COLO829 (cell line): ENCODE data around the gene ABCA2.

Experiments used
- DNase-seq: peaks from one replicate; pipeline ENCODE4 v3.0.0; 2012; ENCODE audit warnings: low spot score

The ABCA2 gene

DNA sequence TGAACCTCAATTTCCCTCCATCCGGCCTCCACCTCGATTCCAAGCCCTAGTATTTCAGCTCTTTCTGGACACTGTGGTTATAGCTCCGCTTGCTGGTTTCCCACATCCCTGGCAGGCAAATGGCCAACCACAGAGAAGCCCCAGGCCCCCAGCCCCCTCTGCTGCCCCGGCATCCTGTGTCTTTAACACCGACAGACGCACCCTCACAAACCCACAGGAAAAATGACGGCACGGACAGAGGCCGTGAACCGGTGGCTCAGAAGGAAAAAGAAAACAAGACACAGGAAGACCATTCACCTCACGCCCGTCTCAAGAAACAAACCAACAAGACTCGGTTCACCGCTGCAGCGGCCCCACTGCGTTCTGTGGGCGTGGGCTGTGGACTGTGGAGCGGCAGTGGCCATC, 30.2 kb downstream of the ABCA2 start:
- no peak for DNase-seq

DNA sequence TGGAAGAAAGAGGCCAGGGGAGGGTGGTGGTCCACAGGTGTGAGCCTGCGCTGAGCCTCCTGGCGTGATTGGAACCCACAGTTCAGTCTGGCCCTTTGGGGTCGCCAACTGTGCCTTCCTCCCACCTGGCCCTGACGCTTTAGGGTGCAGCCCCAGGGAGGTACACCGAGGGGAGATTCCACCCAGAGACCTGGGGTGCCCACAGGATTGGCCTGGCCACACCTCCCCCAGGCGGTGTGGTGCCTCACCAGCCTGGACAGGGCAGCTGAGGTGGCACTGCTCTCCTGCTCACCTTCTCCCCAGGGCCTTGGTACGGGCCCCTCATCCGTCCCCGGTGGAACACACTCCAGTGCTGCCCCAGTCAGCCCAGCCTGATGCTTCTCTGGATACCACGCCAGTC, 30.7 kb downstream of the ABCA2 start:
- no peak for DNase-seq

DNA sequence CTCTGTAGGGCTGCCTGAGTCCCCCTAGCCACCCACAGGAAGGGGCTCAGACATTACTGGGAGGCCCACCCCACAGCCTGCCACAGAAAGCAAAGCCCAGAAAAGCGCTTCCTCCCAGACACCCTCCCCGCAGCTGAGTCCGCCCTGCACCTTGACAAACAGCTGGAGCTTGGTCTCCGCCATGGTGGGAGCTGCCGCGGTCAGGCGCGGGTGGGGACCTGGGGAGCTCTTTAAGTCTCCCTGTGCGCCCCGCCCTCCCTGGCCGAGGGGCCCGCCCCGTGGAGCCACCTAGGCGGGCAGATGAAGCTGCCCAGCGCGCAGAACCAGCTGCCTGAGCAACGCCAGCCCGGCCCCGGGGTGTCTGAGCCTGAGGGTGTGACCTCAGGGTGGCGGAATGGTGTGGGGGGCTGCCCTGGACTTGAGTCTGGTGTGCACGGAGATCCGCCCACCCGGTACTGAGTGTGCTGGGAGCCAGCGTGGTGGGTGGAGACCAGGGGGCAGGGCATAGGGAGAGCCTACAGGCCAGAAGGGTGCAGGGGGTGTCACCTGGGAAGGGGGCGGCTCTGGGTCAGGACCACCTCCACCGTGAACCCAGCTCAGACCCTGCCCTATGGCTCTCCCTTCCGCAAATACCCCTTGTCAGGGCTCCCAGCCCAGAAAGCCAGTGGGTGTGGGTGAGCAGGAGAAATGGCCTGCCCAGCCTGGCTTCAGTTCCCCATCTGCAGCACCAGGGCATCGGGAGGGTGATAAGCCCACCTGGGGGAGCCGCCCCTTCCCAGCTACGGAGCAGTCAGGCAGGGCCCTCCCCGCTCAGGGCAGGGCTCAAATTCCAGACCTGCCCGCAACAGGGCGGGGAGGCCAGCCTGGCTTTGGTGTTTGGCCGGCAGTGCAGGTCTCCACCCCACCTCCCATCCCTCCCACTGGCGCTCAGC, 31.4 kb downstream of the ABCA2 start, which contains the start of gene CLIC3:
Gene CLIC3, minus strand, starts transcription at position 208 of the 932 bp plus-strand sequence. Its CDS starts 25 bp downstream, at position 183.
- no peak for DNase-seq

DNA sequence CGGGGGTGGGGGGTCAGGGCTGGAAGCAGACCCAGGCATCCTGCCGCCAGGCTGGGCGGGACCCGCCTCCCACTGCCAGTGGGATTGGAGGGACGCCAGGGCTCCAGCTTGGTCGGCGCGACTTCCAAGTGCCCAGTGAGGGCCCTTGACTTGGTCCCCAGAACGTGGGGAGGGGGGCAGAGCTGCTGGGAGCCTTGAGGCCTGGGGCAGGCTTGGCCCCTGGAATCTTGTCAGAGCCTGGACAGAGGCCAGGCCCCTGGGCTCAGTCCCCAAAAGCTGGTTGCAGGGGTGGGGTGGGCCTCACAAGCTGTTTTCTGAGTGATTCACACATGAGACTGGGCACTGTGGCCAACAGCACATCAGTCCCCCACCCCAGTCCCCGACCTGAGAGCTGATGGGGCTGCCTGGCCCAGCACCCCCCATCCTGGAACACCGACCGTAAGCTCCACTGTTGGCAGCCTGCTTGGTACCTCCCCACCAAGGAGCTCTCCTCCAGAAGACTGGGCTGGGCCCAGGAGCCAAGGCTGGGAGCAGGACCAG, 32.2 kb downstream of the ABCA2 start:
- no peak for DNase-seq

DNA sequence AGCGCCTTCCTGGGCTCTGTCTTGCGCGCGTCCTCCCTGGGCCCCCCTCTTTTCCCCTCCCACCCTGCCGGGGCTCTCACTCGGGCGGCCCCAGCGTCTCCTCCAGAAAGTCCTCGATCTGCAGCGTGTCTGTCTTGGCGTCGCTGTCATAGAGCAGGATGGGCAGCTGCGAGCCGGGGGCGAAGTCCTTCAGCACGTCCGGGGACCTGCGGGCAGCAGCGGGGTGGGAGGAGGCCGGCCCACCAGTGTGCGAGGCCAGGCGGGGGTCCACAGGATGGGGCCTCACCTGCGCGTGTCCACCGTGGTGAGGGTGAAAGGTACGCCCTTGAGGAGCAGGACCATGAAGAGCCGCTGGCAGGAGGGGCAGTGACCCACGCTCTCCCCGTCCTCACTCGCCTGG, 32.7 kb downstream of the ABCA2 start:
- no peak for DNase-seq

DNA sequence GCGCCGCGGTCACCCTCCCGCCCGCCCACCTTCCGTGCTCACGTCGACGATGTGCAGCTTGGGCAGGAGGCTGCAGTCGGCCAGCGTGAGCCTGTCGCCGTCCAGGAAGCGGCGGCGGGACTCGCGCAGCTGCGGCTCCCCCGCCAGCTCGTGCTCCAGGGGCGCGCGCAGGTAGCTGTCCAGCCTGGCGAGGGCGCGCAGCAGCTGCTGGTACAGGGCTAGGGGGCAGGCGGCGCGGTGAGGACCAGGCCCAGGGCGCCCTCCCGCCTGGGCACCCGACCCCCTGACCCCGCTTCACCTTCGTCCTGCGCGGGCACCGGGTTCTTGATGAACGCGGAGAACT, 33.2 kb downstream of the ABCA2 start:
- no peak for DNase-seq

DNA sequence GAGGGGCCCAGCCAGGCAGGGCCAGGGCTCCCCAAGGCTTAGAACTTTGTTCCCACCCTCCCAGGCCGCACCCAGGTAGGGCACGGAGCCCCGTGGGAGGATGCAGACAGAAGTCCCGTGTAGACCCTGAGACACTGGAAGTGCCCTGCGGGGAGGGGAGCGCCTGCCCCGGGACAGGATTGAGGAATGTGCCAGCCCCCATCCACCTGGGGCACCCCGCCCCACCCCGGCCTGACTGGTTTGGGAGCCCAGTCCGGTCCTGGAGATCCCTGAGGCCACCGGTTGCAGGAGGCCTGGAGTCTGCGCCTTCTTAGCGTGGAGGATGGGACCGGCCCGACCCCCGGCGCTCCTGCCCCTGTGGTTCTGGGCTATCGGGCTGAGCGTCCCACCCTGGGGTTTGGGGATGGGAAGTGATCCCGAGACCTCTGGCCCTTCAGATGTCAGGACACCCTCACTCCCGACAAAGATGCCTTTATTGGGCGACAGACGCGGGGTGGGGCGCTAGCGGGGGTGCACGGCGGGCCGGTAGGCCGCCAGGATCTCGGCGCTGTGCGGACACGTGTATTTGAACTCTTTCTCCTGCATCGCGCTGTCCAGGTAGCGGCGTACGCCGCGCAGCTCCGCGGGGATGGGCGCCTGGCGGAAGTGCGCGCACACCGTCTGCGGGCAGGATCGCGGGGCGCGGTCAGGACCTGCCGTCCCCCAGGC, 33.7 kb downstream of the ABCA2 start:
- DNase-seq, result no peak

DNA sequence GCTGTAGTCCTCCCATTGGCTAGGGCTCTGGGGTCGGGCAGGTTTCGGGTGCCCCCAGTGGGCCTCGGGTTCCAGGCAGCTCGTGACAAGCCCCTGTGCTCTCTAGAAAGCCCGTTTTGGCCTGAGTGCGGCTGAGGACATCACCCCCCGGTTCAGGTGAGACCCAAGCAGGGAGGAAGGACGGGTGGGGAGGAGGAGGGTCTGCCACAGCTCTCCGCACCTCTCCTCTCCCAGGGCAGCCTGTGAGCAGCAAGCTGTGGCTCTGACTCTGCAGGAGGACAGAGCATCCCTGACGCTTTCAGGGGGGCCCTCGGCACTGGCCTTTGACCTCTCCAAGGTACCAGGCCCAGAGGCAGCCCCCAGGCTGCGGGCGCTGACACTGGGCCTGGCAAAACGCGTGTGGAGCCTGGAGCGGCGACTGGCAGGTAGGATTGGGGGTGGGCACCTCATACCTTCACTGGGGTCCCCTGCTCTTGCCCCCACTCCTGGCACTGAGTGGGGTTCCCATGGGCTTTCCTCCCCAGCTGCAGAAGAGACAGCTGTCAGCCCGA, 35.1 kb downstream of the ABCA2 start:
- no peak for DNase-seq

DNA sequence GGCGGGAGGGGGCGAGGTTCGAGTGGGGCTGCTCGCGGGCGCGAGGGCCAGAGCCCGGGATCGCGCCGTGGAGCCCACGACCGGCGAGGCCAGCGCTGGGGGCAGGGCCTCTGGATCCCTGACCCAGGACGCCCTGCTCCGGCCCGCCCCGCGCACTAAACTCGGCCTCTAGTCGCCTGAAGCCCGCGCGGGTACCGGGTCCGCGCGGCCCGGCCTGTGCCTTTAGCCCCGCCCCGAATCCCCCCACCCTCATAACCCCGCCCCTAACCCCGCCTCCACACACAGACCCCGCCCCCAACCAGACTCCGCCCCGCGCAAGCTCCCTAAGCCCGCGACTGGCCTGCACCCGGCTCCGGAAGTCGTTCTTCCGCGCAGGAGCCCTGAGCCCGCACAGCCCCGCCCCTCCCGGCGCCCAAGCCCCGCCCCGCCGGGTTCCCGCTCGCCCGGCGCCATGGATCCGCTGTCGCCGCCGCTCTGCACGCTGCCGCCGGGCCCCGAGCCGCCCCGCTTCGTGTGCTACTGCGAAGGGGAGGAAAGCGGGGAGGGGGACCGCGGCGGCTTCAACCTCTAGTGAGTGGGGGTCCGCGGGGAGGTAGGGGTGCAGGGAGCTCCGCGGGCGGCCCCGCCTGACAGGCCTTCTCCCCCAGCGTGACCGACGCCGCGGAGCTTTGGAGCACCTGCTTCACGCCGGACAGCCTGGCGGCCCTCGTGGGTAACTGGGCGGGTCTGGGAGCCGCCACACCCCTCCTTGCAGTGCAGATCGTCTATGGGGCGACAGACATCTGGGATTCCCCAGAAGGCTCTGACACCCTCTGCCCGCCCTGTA, 35.8 kb downstream of the ABCA2 start, which contains the start of gene PAXX:
Gene PAXX, plus strand, starts transcription at position 430 of the 826 bp plus-strand sequence. Its CDS starts 22 bp downstream, at position 452.
- peak; percentile 97 for DNase-seq

DNA sequence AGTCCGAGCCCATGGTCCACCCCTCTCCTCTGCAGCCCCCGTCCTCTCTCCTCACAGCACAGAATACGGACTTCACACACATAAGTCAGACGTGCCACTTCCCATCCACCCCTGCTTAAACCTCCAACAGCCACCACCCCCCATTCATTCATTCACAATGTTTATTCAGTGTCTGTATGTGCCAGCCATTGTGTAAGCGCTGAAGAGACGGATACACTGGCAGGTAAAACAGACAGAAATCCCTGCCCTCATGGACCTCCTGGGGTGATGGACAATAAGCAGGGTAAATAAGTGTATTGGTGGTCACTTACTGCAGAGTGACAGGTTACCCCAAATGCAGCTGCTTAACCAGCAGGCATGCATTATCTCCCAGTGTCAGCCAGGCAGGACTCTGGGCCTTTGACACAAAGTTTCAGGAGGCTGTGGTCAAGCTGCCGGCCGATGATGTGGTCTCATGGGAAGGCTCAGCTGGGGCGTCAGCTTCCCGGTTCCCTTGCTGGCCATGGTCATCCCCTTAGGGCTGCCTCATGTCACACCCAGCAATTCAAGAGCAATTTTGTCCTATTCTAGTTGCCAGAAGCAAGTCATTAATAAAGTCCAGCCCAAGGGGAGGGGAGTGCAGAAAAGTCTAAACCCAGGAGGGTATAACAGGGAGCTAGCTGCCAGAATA, 37.7 kb downstream of the ABCA2 start:
- DNase-seq, result no peak

DNA sequence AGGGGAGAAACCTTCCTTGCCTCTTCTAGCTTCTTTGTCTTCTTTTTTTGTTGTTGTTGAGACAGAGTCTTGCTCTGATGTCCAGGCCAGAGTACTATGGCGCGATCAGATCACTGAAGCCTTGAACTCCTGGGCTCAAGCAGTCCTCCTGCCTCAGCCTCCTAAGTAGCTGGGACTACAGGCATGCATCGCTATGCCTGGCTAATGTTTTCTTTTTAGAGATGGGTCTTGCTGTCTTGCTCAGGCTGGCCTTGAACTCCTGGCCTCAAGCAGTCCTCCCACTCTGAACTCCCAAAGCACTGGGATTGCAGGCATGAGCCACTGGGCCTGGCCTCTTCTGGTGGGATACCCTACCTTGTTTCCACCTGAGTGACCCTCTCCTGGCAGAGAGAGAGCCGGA, 39.2 kb downstream of the ABCA2 start:
- DNase-seq, result no peak

DNA sequence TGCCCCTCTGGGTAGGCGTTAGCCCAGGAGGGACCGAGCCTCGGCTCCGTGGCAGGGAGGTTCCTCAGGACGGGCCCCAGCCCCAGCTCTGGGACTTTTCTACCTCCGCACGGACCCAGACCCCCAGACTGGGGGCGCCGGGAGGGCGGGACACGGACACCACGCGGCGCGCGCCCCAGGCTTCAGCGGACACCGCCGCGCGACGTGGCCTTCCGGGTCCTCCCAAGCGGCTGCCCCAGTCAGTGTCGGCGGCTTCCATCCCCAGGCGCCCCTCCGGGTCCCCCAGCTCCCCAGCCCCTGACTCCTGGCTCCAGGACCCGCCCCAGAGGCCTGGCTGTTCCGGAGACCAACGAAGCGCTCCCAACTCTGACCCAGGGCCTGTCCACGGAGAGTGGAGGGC, 42.2 kb downstream of the ABCA2 start:
- no peak for DNase-seq

DNA sequence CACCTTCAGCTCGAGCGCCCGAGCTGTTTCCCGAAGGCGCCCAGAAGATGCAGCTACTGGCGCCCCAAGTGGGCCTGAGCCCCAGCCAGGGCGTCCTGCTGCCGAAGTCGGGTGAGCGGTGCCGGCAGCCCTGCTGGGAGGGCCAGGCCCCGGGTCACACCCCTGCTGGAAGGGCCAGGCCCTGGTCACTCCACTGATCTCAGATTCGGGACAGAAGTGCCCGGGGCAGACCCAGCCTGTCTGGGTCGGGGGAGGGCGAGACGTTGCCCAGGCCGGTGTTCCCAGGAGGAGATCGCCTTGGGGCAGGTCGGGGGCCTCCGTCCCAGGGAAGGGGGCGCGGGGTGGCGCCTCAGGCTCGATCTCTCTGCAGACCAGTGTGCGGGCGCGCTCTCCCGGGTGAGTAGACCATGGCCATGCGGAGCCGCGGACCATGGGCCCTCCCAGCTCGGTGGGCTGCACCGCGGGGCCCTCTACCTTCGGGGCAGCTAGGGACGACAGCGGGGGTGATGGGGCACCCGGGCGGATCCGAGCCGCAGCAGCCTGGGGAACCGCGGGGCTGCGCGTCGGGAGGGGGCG, 42.9 kb downstream of the ABCA2 start:
- DNase-seq, result no peak

DNA sequence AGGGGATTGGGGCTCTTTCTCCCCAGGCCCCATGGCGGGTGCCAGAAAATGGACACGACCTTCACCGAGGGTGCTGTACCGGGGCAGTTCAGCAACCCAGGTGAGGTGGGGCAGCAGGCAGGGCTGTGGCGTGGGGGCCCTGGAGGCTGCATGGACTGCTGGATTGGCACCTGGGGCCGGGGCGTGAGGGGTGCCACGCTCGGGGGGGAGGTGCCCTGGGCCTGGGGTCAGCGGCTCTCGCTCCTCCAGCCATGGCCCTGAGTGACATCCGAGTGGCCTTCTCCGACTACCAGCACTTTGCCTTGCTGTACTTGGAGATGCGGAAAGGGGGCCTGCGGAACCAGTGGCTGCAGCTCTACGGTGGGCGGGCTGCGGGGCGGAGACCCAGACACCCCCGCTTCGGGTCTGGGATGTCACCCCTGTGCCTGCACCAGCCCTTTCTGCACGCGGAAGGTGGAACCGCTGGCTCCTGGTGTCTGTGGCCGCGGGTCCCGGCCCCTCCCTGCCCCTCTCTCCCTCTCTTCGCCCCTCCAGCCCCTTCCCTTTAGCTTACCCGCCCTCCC, 43.5 kb downstream of the ABCA2 start:
- DNase-seq, result no peak

DNA sequence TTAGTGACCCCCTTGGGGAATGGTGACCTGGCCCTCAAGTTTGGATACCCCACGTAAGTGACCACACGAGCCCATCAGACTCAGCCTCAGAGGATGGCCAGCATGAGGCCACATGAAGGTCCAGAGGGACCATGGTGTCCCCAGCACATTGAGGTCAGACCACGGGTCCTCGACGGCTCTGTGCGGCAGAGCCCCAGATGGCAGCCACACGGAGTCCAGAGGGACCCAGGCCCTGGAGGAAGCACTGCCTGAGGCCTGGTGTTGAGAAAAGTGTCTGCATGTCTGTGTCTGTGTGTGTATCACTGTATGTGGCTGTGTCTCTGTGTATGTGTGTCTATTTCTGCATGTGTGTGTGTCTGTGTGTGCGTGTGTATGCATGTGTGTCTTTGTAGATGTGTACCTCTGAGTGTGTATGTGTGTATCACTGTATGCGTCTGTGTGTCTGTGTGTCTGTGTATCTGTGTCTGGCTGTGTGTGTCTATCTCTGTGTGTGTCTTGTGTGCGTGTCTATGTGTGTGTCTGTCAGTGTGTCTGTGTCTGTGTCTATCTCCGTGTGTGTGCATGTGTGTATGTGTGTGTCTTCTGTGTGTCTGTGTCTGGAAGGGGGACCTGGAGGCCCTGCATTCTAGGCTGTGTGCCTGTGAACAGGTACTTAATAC, 44.3 kb downstream of the ABCA2 start:
- no peak for DNase-seq

DNA sequence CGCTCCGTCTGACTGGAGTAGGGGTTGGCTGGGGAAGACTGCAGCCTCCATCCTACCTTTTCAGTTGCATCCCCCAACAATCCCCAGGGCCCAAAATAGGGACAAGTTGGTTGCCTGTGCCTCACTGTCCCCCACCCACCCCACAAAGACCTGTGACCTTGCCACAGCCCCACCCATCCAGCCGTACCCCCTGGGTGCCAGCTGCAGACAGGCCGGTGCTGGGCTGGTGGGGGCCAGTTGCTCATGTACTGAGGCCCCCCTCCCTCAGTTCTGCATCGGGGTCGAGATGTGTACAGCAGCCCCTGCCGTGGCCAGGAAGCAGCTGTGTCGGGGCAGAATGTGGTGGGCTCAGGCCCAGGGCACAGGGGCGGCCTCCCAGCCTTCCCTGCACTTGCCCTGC, 44.9 kb downstream of the ABCA2 start:
- no peak for DNase-seq

DNA sequence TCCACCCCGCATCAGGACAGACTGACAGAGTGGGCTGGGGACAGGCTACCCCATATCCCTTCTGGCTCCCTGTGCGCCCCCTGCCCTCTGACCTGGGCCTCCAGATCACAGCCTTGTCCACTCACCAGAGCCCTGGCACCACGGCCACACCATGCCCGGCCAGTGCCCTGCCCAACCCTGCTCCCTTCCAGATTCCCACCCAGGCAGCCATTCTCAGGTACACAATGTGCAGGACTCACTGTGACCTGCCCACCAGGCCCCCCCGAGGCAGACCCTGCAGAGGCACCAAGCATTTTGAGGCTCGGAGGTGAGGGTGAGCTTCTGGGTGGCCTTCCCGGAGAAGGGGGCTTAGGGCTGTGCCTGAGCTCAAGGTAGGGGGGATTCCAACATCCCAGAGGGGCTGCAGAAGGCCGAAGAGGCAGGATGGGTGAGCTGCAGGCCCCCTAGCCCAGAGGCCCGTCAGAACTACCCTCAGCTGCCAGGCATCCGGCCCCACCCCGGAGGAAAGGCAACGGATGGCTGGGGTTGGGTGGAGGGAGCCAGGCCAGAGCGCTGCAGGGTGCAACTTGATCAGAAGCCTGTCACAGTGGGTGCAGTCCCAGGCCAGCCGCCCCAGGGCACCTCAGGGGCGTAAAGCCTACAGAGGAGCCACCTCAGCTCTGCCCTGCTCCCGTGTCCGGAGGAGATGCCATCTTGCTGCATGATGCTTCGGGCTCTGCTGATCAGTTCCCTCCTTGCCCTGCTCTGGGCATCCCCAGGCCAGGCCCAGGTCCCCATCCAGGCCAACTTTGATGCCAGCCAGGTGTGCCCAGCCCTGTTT, 45.6 kb downstream of the ABCA2 start, which contains the start of gene LCNL1:
Gene LCNL1, plus strand, starts transcription at position 762 of the 820 bp plus-strand sequence. CDS start 594 bp downstream, outside the sequence.
- DNase-seq, result no peak

DNA sequence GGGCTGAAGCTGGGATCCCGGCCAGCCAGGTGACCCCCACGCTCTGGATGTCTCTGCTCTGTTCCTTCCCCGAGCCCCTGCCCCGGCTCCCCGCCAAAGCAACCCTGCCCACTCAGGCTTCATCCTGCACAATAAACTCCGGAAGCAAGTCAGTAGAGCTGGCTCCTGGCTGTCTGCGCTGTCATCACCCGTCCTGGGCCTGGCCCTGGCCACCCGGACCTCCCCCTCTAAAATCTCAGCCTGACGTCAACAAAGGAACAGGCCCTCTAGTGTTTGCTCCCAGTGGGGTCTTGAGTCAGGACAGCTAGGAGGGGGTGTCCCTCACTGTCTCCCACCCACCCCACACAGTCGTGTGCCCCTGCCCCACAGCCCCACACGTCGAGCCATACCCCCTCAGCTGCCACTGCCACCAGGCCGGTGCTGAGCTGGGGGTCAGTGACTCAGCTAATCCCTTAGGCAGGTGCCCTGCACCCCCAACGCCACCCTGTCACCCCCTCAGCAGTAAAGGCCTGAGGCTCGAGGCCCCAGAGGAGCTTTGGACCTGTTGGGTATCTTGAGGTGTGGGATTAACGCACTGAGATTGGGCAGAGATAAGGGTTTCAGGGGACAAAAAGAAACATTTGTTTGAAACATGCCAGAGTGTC, 46.3 kb downstream of the ABCA2 start:
- no peak for DNase-seq
